ENCODE results near the gene HAUS8. TPM values are rescaled to one million over a fixed set of nuclear protein-coding genes. Genes with fewer than 3 reads are reported as not detected.

Gene HAUS8
- total RNA-seq, 2 donors from 2014 or later, result 1.6 to 2.3 TPM

DNA sequence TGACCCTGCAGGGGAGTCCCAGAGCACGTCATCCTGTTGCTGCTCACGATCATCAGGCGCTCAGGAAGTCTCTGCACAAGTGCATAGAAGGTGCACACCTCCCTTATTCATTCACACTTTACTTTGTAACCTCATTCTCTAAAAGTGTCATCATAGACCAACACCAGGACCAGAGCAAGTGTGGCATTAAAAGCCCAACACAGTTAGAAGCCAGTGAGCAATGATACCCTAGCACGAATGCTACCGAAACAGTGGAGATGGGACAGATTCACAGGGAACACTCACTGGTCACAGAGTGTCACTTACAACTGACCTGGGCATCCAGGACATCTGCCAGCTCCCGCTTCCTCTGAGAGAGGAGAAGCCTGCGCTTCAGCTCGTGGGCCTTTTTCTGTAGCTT, 17.0 kb downstream of the HAUS8 start:
- intact Hi-C loops (cut with DNase I), result no loop called here
- H3K27ac ChIP-seq, result no peak overlapping the region
- TF ChIP-seq POLR2A (IDR thresholded peaks at IDR 0.05), result no peak
- TF ChIP-seq, protein P1, sequence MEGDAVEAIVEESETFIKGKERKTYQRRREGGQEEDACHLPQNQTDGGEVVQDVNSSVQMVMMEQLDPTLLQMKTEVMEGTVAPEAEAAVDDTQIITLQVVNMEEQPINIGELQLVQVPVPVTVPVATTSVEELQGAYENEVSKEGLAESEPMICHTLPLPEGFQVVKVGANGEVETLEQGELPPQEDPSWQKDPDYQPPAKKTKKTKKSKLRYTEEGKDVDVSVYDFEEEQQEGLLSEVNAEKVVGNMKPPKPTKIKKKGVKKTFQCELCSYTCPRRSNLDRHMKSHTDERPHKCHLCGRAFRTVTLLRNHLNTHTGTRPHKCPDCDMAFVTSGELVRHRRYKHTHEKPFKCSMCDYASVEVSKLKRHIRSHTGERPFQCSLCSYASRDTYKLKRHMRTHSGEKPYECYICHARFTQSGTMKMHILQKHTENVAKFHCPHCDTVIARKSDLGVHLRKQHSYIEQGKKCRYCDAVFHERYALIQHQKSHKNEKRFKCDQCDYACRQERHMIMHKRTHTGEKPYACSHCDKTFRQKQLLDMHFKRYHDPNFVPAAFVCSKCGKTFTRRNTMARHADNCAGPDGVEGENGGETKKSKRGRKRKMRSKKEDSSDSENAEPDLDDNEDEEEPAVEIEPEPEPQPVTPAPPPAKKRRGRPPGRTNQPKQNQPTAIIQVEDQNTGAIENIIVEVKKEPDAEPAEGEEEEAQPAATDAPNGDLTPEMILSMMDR (IDR thresholded peaks at IDR 0.05), result no peak
- H3K9me3 ChIP-seq, result no peaks in the 10 kb centered on the region
- peaks cover 0 to 8% of the 10 kb centered on the region in 2 donors for H3K36me3 ChIP-seq (replicated peaks in 1 of 2; ENCODE audit: insufficient read depth in 1 of 2, low read depth in 2 of 2)
- H3K4me1 ChIP-seq, result no peaks in the 10 kb centered on the region
- H3K4me3 ChIP-seq, result no peak overlapping the region
- WGBS, 2 donors, result 90 to 96% methylated on average over 8 of the region's 8 CpGs
- no peak for DNase-seq
- no peaks in the 10 kb centered on the region for H3K27me3 ChIP-seq
- ATAC-seq, result no peak

DNA sequence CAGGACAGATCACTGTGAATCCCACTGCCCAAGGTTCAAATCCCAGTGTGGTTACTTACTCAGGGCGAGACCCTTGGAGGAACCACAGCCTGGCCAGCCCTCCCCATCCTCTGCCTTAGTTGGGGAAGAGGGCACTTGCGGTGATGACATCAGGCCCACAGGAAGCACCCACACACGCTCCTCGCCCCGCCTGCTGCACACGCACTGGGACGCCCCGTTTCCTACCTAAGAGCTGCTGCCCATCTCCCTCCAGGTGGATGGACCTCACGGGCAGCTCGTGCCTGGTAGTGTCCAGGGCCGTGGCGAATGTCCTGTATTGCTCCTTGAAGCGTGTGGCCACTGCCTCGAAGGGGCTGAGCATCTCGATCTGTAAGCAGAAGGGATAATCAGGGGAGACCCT, 19.6 kb downstream of the HAUS8 start:
- intact Hi-C loops (cut with DNase I), result no loop called here

DNA sequence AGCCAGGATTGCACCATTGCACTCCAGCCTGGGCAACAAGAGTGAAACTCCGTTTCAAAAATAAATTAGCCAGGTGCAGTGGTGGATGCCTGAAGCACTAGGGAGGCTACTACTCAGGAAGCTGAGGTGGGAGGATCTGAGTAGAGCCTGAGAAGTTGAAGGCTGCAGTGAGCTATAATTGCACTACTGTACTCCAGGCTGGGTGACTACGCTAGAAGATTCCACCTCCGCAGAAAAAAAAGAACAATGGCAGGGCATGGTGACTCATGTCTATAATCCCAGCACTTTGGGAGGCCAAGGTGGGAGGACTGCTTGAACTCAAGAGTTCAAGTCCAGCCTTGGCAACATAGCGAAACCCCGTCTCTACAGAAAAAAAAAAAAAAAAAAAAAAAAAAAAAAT, 20.5 kb downstream of the HAUS8 start:
- peaks cover 0 to 10% of the 10 kb centered on the region in 2 donors for H3K36me3 ChIP-seq (replicated peaks in 1 of 2; ENCODE audit: insufficient read depth in 1 of 2, low read depth in 2 of 2)
- intact Hi-C loops (cut with DNase I), result loop anchor here (5.0 kb wide), 1 partner anchor 282 kb away; no protein-coding TSS in a partner anchor

More for the DNA sequence above, 19.6 kb downstream of the HAUS8 start:
- peaks cover 0 to 10% of the 10 kb centered on the region in 2 donors for H3K36me3 ChIP-seq (replicated peaks in 1 of 2; ENCODE audit: insufficient read depth in 1 of 2, low read depth in 2 of 2)
- 89 to 90% methylated on average over 13 to 15 of the region's 15 CpGs for WGBS, 2 donors
- no peaks in the 10 kb centered on the region for H3K27me3 ChIP-seq
- H3K27ac ChIP-seq, result no peak overlapping the region
- H3K9me3 ChIP-seq, result no peaks in the 10 kb centered on the region
- no peak for TF ChIP-seq POLR2A (IDR thresholded peaks at IDR 0.05)
- TF ChIP-seq, protein P1 (IDR thresholded peaks at IDR 0.05), result no peak
- no peak overlapping the region for H3K4me3 ChIP-seq
- H3K4me1 ChIP-seq, result no peaks in the 10 kb centered on the region
- ATAC-seq (no peak), DNase-seq (no peak)

DNA sequence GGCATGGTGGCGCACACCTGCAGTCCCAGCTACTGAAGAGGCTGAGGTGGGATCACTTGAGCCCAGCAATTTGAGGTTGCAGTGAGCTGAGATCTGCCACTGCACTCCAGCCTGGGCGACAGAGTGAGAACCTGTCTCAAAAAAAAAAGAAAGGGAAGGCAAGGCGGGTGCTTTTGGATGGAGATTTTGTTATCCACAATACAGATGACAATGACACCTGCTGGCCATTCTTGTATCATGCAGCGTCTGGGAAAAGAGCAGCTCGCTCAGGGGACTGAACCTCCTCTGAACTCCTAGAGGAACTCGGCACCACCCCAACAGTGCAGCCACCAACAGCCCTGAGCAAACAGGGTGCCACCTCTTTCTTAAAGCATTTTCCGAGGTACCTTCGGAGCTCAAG, 22.8 kb downstream of the HAUS8 start:
- intact Hi-C loops (cut with DNase I), result loop anchor here (5.0 kb wide), 1 partner anchor 280 kb away; no protein-coding TSS in a partner anchor
- H3K36me3 ChIP-seq (replicated peaks in 1 of 2; ENCODE audit: insufficient read depth in 1 of 2, low read depth in 2 of 2), result peaks cover 0 to 4% of the 10 kb centered on the region in 2 donors
- DNase-seq (peak; percentile 27 to 42 (median 34)), ATAC-seq (peak; percentile 35)
- TF ChIP-seq POLR2A (IDR thresholded peaks at IDR 0.05), result no peak
- TF ChIP-seq, protein P1 (IDR thresholded peaks at IDR 0.05), result peak in 6 of 7 experiments; percentile 31 to 52 (median 38)
- WGBS, 2 donors, result 56 to 59% methylated on average over 8 of the region's 8 CpGs
- no peaks in the 10 kb centered on the region for H3K4me1 ChIP-seq
- no peak overlapping the region for H3K4me3 ChIP-seq
- no peak overlapping the region for H3K27ac ChIP-seq
- no peaks in the 10 kb centered on the region for H3K27me3 ChIP-seq
- no peaks in the 10 kb centered on the region for H3K9me3 ChIP-seq

More for the DNA sequence above, 20.5 kb downstream of the HAUS8 start:
- Histone ChIP-seq H3K4me3 (no peak overlapping the region), H3K27ac (no peak overlapping the region), H3K27me3 (no peaks in the 10 kb centered on the region), H3K4me1 (no peaks in the 10 kb centered on the region), H3K9me3 (no peaks in the 10 kb centered on the region)
- ATAC-seq (no peak), DNase-seq (no peak)
- TF ChIP-seq POLR2A (IDR thresholded peaks at IDR 0.05), result no peak
- TF ChIP-seq, protein P1 (IDR thresholded peaks at IDR 0.05), result no peak
- 87 to 95% methylated on average over 3 to 5 of the region's 5 CpGs for WGBS, 2 donors

DNA sequence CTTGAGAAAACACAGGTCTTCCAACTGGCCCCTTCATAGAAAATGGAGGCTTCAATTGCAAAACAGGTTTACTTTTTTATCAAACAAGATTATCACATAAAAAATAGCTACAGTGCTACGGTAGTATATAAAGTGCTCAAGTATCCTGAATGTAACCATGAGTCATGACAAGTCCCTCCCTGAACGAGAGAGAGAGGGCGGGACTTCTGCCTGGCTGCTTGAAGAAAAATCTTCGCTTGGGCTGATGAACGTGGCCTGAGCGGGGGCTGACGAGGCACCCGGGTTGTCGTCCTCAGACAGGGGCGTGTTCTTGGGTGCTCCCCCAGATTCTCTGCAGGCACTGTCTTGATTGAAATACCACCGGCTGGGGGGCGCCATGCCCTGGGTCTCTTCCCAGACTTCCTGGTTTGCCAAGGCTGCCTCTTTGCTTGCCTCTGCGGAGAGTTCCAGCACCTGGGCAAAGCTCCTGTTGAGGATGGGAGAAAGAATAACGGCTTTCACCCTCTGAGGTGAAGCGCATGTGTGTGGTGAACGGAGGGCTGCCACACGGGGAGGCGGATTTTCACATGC, 25.5 kb downstream of the HAUS8 start:
- no peak for TF ChIP-seq POLR2A (IDR thresholded peaks at IDR 0.05)
- TF ChIP-seq, protein P1 (IDR thresholded peaks at IDR 0.05), result no peak
- Histone ChIP-seq H3K27ac (no peak overlapping the region), H3K36me3 (replicated peaks in 1 of 2; ENCODE audit: insufficient read depth in 1 of 2, low read depth in 2 of 2) (peaks cover 0 to 4% of the 10 kb centered on the region in 2 donors), H3K27me3 (no peaks in the 10 kb centered on the region), H3K9me3 (no peaks in the 10 kb centered on the region), H3K4me1 (no peaks in the 10 kb centered on the region), H3K4me3 (no peak overlapping the region)
- WGBS, 2 donors, result 82 to 89% methylated on average over 17 to 18 of the region's 18 CpGs
- no peak for ATAC-seq
- no peak for DNase-seq
- intact Hi-C loops (cut with DNase I), result loop anchor here (5.0 kb wide), 1 partner anchor 277 kb away; no protein-coding TSS in a partner anchor

All from body of pancreas (tissue), 4 donors.